Sigmoid colon (tissue), 4 donors: ENCODE data around the gene ARHGAP6.

Source experiments
- EP300 ChIP-seq, 4 donors: sonication (generic); formaldehyde crosslinking; IDR thresholded peaks; one replicate each; pipeline ENCODE4 v1.6.1; 2017; ENCODE audit warnings: antibody characterized with exemption in 4 of 4
- POLR2A ChIP-seq, 2 donors: fragments of 450-650 bp; IDR thresholded peaks; one replicate each; pipeline ENCODE4 v1.6.1; 2016; ENCODE audit warnings: antibody characterized with exemption in 2 of 2, mild to moderate bottlenecking in 2 of 2, moderate library complexity in 2 of 2
- POLR2AphosphoS5 ChIP-seq, 4 donors: sonication (generic); formaldehyde crosslinking; IDR thresholded peaks; one replicate each; pipeline ENCODE4 v1.6.1; 2017; ENCODE audit warnings: antibody characterized with exemption in 4 of 4
- TF ChIP-seq, protein P1 (sequence below), 4 experiments: fragments of 450-650 bp in 3 of 4; fragments of 200-600 bp in 1 of 4; IDR thresholded peaks; one replicate each; pipeline ENCODE4 v1.5.1; 2016 to 2019; ENCODE audit warnings: antibody characterized with exemption in 4 of 4, mild to moderate bottlenecking in 3 of 4, moderate library complexity in 2 of 4

DNA sequence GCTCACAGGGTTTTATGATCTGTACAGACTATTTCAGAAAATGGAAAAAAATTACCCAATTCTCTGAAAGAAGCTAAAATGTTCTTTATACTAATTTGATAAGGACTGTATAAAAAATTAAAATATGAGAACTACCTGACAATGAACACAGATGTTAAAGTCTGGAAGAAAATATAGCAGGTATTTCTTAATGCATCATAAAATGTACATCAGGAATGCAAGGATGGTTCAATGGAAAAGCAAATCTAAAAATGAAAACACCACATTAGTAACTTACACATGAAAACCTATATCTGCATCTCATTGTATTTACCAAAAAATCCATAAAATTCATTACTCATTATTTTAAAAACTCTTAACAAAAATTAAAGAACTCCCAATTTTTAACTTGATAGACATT, 39.4 kb downstream of the ARHGAP6 start:
- TF ChIP-seq, protein P1, sequence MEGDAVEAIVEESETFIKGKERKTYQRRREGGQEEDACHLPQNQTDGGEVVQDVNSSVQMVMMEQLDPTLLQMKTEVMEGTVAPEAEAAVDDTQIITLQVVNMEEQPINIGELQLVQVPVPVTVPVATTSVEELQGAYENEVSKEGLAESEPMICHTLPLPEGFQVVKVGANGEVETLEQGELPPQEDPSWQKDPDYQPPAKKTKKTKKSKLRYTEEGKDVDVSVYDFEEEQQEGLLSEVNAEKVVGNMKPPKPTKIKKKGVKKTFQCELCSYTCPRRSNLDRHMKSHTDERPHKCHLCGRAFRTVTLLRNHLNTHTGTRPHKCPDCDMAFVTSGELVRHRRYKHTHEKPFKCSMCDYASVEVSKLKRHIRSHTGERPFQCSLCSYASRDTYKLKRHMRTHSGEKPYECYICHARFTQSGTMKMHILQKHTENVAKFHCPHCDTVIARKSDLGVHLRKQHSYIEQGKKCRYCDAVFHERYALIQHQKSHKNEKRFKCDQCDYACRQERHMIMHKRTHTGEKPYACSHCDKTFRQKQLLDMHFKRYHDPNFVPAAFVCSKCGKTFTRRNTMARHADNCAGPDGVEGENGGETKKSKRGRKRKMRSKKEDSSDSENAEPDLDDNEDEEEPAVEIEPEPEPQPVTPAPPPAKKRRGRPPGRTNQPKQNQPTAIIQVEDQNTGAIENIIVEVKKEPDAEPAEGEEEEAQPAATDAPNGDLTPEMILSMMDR (IDR thresholded peaks at IDR 0.05) = no peak
- TF ChIP-seq EP300 (IDR thresholded peaks at IDR 0.05) (no peak), POLR2A (IDR thresholded peaks at IDR 0.05) (no peak), POLR2AphosphoS5 (IDR thresholded peaks at IDR 0.05) (no peak)
